ENCODE data around the gene CDK14.

The CDK14 gene

GRCh38 chr7:90817846-90818245 is 221.7 kb downstream of the CDK14 start:
- no peak for DNase-seq

- DNase-seq: no peak
These were observed 222.2 kb downstream of the CDK14 start for GRCh38 chr7:90818341-90818740.

GRCh38 chr7:90821961-90822620 is 226.0 kb downstream of the CDK14 start:
- no peak for DNase-seq

- no peak for DNase-seq
These were observed 228.5 kb downstream of the CDK14 start for GRCh38 chr7:90824386-90825307.

- DNase-seq: no peak
These were observed 229.7 kb downstream of the CDK14 start for GRCh38 chr7:90825779-90826178.

GRCh38 chr7:90828601-90829000 is 232.5 kb downstream of the CDK14 start:
- DNase-seq: no peak

- no peak for DNase-seq
These were observed 234.2 kb downstream of the CDK14 start for GRCh38 chr7:90830308-90830707.

GRCh38 chr7:90832726-90833125 is 236.6 kb downstream of the CDK14 start:
- DNase-seq: no peak

- no peak for DNase-seq
These were observed 237.3 kb downstream of the CDK14 start for GRCh38 chr7:90833443-90833842.

- DNase-seq: no peak
These were observed 238.7 kb downstream of the CDK14 start for GRCh38 chr7:90834771-90835170.

- no peak for DNase-seq
These were observed 239.7 kb downstream of the CDK14 start for GRCh38 chr7:90835861-90836260.

GRCh38 chr7:90836937-90837336 is 240.8 kb downstream of the CDK14 start:
- no peak for DNase-seq

GRCh38 chr7:90838799-90839198 is 242.7 kb downstream of the CDK14 start:
- no peak for DNase-seq

GRCh38 chr7:90839316-90839715 is 243.2 kb downstream of the CDK14 start:
- no peak for DNase-seq

GRCh38 chr7:90839727-90840291 is 243.7 kb downstream of the CDK14 start:
- no peak for DNase-seq

GRCh38 chr7:90841759-90842429 is 245.8 kb downstream of the CDK14 start:
- no peak for DNase-seq

GRCh38 chr7:90842430-90842788 is 246.3 kb downstream of the CDK14 start:
- DNase-seq: no peak

- DNase-seq: no peak
These were observed 247.4 kb downstream of the CDK14 start for GRCh38 chr7:90843472-90843871.

GRCh38 chr7:90844421-90844820 is 248.3 kb downstream of the CDK14 start:
- DNase-seq: no peak

- DNase-seq: no peak
These were observed 250.1 kb downstream of the CDK14 start for GRCh38 chr7:90846192-90846591.

- DNase-seq: no peak
These were observed 253.9 kb downstream of the CDK14 start for GRCh38 chr7:90850066-90850465.

- no peak for DNase-seq
These were observed 254.3 kb downstream of the CDK14 start for GRCh38 chr7:90850471-90850870.

- DNase-seq: no peak
These were observed 257.1 kb downstream of the CDK14 start for GRCh38 chr7:90853205-90853604.
